SK-N-SH (cell line): ENCODE data around the gene NETO2.

Experiments
- EP300 ChIP-seq, 2 experiments: IDR thresholded peaks; 2 replicates each; pipeline versions ENCODE4 v1.4.0 to v1.6.1; 2012; ENCODE audit warnings: borderline replicate concordance in 1 of 2, low read depth in 1 of 2, low read length in 1 of 2
- EZH2phosphoT487 ChIP-seq: fragments of 200-600 bp; sonication (generic); IDR thresholded peaks from 2 replicates; pipeline ENCODE4 v1.6.1; 2017; ENCODE audit warnings: low read depth, mixed run types, mild to moderate bottlenecking, antibody characterized with exemption, moderate library complexity, borderline replicate concordance
- GATA2 ChIP-seq: sonication (generic); formaldehyde crosslinking; IDR thresholded peaks from 2 replicates; pipeline ENCODE4 v1.5.0; 2020; ENCODE audit warnings: mild to moderate bottlenecking, missing genetic modification reagents
- MXI1 ChIP-seq: IDR thresholded peaks from 2 replicates; pipeline ENCODE4 v1.6.1; 2012; ENCODE audit warnings: mild to moderate bottlenecking, low read depth, low read length, improper control_type of control experiment
- NRF1 ChIP-seq: IDR thresholded peaks from 2 replicates; pipeline ENCODE4 v1.6.1; 2012; ENCODE audit warnings: low read depth, mild to moderate bottlenecking, low read length
- SIN3A ChIP-seq: IDR thresholded peaks from 2 replicates; pipeline ENCODE4 v1.6.1; 2012; ENCODE audit warnings: low read depth, mild to moderate bottlenecking, low read length, moderate library complexity, borderline replicate concordance
- TF ChIP-seq, protein P1 (sequence below): fragments of 200-600 bp; sonication (generic); IDR thresholded peaks from 2 replicates; pipeline ENCODE4 v1.6.1; 2017; ENCODE audit warnings: antibody characterized with exemption, mild to moderate bottlenecking, moderate library complexity
- TF ChIP-seq, protein P2 (sequence below): IDR thresholded peaks from 2 replicates; pipeline ENCODE4 v1.6.1; 2012; ENCODE audit warnings: mild to moderate bottlenecking, low read depth, low read length, moderate library complexity

DNA sequence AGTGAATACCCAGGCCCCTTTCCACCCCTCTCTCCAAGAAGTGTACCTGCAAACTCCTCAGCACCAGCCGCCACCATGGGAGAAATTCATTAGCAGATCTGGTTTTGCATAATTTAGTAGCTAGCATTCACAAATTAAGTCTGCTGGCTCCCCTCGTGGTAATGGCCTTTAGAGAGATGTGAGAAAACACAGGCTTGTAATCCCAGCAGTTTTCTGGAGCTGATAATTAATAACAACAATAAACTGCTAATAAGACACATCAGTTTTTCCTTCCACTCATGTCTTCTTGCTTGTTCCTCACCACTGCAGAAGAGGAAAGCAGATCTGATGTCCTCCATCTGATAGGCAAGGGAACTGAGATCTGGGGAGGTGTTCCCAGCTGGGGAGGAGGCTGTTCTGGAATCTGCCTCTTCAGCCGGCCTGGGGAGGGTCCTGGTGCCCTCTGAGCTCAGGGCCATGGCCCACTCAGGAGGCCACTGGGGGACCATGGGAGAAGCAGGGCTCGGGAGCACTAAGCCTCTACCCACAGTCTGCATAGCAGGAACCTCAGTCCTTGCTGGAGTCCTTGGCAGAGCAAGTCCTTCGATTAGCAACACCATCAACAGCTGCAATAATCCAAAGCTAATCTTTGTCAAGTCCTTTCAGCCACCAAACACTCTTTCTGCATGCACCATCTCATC is 96.1 kb downstream of the NETO2 start:
- TF ChIP-seq SIN3A: no peak
- TF ChIP-seq GATA2 (CRISPR knock-in tag): no peak
- TF ChIP-seq, protein P1, sequence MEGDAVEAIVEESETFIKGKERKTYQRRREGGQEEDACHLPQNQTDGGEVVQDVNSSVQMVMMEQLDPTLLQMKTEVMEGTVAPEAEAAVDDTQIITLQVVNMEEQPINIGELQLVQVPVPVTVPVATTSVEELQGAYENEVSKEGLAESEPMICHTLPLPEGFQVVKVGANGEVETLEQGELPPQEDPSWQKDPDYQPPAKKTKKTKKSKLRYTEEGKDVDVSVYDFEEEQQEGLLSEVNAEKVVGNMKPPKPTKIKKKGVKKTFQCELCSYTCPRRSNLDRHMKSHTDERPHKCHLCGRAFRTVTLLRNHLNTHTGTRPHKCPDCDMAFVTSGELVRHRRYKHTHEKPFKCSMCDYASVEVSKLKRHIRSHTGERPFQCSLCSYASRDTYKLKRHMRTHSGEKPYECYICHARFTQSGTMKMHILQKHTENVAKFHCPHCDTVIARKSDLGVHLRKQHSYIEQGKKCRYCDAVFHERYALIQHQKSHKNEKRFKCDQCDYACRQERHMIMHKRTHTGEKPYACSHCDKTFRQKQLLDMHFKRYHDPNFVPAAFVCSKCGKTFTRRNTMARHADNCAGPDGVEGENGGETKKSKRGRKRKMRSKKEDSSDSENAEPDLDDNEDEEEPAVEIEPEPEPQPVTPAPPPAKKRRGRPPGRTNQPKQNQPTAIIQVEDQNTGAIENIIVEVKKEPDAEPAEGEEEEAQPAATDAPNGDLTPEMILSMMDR: no peak
- no peak for TF ChIP-seq NRF1
- TF ChIP-seq, protein P2, sequence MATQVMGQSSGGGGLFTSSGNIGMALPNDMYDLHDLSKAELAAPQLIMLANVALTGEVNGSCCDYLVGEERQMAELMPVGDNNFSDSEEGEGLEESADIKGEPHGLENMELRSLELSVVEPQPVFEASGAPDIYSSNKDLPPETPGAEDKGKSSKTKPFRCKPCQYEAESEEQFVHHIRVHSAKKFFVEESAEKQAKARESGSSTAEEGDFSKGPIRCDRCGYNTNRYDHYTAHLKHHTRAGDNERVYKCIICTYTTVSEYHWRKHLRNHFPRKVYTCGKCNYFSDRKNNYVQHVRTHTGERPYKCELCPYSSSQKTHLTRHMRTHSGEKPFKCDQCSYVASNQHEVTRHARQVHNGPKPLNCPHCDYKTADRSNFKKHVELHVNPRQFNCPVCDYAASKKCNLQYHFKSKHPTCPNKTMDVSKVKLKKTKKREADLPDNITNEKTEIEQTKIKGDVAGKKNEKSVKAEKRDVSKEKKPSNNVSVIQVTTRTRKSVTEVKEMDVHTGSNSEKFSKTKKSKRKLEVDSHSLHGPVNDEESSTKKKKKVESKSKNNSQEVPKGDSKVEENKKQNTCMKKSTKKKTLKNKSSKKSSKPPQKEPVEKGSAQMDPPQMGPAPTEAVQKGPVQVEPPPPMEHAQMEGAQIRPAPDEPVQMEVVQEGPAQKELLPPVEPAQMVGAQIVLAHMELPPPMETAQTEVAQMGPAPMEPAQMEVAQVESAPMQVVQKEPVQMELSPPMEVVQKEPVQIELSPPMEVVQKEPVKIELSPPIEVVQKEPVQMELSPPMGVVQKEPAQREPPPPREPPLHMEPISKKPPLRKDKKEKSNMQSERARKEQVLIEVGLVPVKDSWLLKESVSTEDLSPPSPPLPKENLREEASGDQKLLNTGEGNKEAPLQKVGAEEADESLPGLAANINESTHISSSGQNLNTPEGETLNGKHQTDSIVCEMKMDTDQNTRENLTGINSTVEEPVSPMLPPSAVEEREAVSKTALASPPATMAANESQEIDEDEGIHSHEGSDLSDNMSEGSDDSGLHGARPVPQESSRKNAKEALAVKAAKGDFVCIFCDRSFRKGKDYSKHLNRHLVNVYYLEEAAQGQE: no peak
- no peak for TF ChIP-seq MXI1
- TF ChIP-seq EZH2phosphoT487: no peak
- TF ChIP-seq EP300 (IDR thresholded peaks at IDR 0.05; ENCODE audit: borderline replicate concordance in 1 of 2, low read depth in 1 of 2, low read length in 1 of 2): no peak
